ENCODE results near the gene BARX2.

The BARX2 gene

GRCh38 chr11:129365816-129366215 is 9.8 kb upstream of the BARX2 start:
- Histone ChIP-seq H3K4me3 (ENCODE audit: low read depth, low read length) (no peak overlapping the region), H3K27ac (ENCODE audit: extremely low read depth, low read depth, low read length) (no peak overlapping the region), H3K9me3 (ENCODE audit: control insufficient read depth, insufficient read depth, low read depth, low read length) (no peaks in the 10 kb centered on the region), H3K36me3 (ENCODE audit: control insufficient read depth in 2 of 2, insufficient read depth in 1 of 2, low read length in 2 of 2) (no peaks in the 10 kb centered on the region), H3K4me1 (ENCODE audit: control insufficient read depth, insufficient read depth, low read length) (peaks cover 9% of the 10 kb centered on the region; the same call in 1 of the 2 replicates)
- CTCF ChIA-PET, result interaction anchor here (0.6 to 4.5 kb wide), 6 partner anchors 10 to 385 kb away, joined by 3 to 44 read pairs (median 7); partner anchors contain the start of gene BARX2
- POLR2A ChIA-PET, result interaction anchor here (1.1 kb wide), 1 partner anchor 9 kb away, joined by 4 read pairs; the partner anchor contains the start of gene BARX2
- TF ChIP-seq WT1 (tag by site-specific recombination; IDR thresholded peaks at IDR 0.05), result no peak
- TF ChIP-seq ZNF580 (tag by site-specific recombination; IDR thresholded peaks at IDR 0.05), result no peak
- TF ChIP-seq SP7 (tag by site-specific recombination; IDR thresholded peaks at IDR 0.05), result 0 out of 2 replicates have a peak, but pooled peaks have one; percentile 24
- TF ChIP-seq ZNF366 (tag by site-specific recombination; conservative IDR thresholded peaks at IDR 0.05), result peak; percentile 46; the same call in 1 of the 2 replicates
- peak; percentile 36; the same call in 1 of the 2 replicates for TF ChIP-seq SCRT2 (tag by site-specific recombination; IDR thresholded peaks at IDR 0.05)
- TF ChIP-seq ZNF138 (tag by site-specific recombination; IDR thresholded peaks at IDR 0.05; ENCODE audit: borderline replicate concordance), result no peak
- no peak for TF ChIP-seq KLF8 (tag by site-specific recombination; IDR thresholded peaks at IDR 0.05)
- TF ChIP-seq ZNF146 (tag by site-specific recombination; IDR thresholded peaks at IDR 0.05), result no peak
- no peak for TF ChIP-seq ZNF792 (tag by site-specific recombination; IDR thresholded peaks at IDR 0.05)
- TF ChIP-seq REST (tag by site-specific recombination; IDR thresholded peaks at IDR 0.05), result no peak
- TF ChIP-seq HOXD13 (CRISPR knock-in tag; IDR thresholded peaks at IDR 0.05; ENCODE audit: borderline replicate concordance), result peak; percentile 71
- 0 out of 2 replicates have a peak, but pooled peaks have one; percentile 17 for TF ChIP-seq OSR2 (tag by site-specific recombination; IDR thresholded peaks at IDR 0.05)
- no peak for TF ChIP-seq GLIS2 (tag by site-specific recombination; IDR thresholded peaks at IDR 0.05)
- no peak for TF ChIP-seq ZNF654 (tag by site-specific recombination; IDR thresholded peaks at IDR 0.05; ENCODE audit: low read depth)
- TF ChIP-seq MYNN (tag by site-specific recombination; IDR thresholded peaks at IDR 0.05; ENCODE audit: borderline replicate concordance), result no peak

GRCh38 chr11:129366737-129367597 is 8.7 kb upstream of the BARX2 start:
- Histone ChIP-seq H3K4me1 (ENCODE audit: control insufficient read depth, insufficient read depth, low read length) (peaks cover 9% of the 10 kb centered on the region; the same call in 1 of the 2 replicates), H3K27ac (ENCODE audit: extremely low read depth, low read depth, low read length) (no peak overlapping the region), H3K9me3 (ENCODE audit: control insufficient read depth, insufficient read depth, low read depth, low read length) (no peaks in the 10 kb centered on the region), H3K36me3 (ENCODE audit: control insufficient read depth in 2 of 2, insufficient read depth in 1 of 2, low read length in 2 of 2) (no peaks in the 10 kb centered on the region), H3K4me3 (ENCODE audit: low read depth, low read length) (no peak overlapping the region)
- ChIA-PET POLR2A (interaction anchor here (1.1 kb wide), 1 partner anchor 8 kb away, joined by 4 read pairs; the partner anchor contains the start of gene BARX2), CTCF (interaction anchor here (0.7 to 4.5 kb wide), 6 partner anchors 9 to 1550 kb away, joined by 3 to 28 read pairs (median 4); partner anchors contain the start of gene BARX2)
- TF ChIP-seq ZNF610 (tag by site-specific recombination; IDR thresholded peaks at IDR 0.05; ENCODE audit: borderline replicate concordance) (no peak), WT1 (tag by site-specific recombination; IDR thresholded peaks at IDR 0.05) (no peak), ZSCAN18 (tag by site-specific recombination; IDR thresholded peaks at IDR 0.05) (no peak), ZNF221 (tag by site-specific recombination; IDR thresholded peaks at IDR 0.05; ENCODE audit: borderline replicate concordance) (no peak), ZNF600 (tag by site-specific recombination; IDR thresholded peaks at IDR 0.05) (no peak), PRDM6 (tag by site-specific recombination; IDR thresholded peaks at IDR 0.05) (peak; percentile 50; the same call in 1 of the 2 replicates), ZNF18 (tag by site-specific recombination; IDR thresholded peaks at IDR 0.05) (no peak), ATF2 (tag by site-specific recombination; IDR thresholded peaks at IDR 0.05; ENCODE audit: low read depth) (no peak)

Data from HEK293 (cell line).